ENCODE data around the gene LNP1. TPM values are rescaled to one million over a fixed set of nuclear protein-coding genes. Genes with fewer than 3 reads are reported as not detected.

LNP1 gene
- total RNA-seq, 2 experiments from 2014 or later, result 8.9 to 12.7 TPM

DNA sequence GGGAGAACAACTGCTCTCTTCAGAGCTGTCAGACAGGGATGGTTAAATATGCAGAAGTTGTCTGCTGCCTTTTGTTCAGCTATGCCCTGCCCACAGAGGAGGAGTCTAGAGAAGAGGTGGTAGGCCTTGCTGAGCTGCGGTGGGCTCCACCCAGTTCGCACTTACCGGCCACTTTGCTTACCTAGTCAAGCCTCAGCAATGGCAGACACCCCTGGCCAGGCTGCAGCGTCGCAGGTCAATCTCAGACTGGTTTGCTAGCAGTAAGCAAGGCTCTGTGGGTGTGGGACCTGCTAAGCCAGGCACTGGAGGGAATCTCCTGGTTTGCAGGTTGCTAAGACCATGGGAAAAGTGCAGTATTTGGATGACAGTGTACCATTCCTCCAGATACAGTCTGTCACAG is 78.7 kb downstream of the LNP1 start:
- Histone ChIP-seq H4K20me1 (ENCODE audit: insufficient read depth, low read length) (no peaks in the 10 kb centered on the region), H3K4me1 (ENCODE audit: insufficient read depth, low read length, poor library complexity, severe bottlenecking) (no peaks in the 10 kb centered on the region), H3K36me3 (ENCODE audit: insufficient read depth, low read length) (no peaks in the 10 kb centered on the region), H3K79me2 (ENCODE audit: insufficient read depth, low read depth, low read length) (no peaks in the 10 kb centered on the region), H3K27ac (ENCODE audit: low read depth, low read length, poor library complexity, severe bottlenecking) (no peak overlapping the region), H2AFZ (ENCODE audit: low read length) (no peak overlapping the region), H3K4me3 (ENCODE audit: low read depth, low read length, poor library complexity, severe bottlenecking) (no peak overlapping the region), H3K9me2 (ENCODE audit: insufficient read depth, low read length) (no peaks in the 10 kb centered on the region), H3K9me3 (ENCODE audit: low read length) (no peaks in the 10 kb centered on the region), H3K4me2 (ENCODE audit: low read length) (no peak overlapping the region)
- DNase-seq (ENCODE audit: low spot score), result no peak
- POLR2A ChIA-PET, result interaction anchor here (0.7 kb wide), 1 partner anchor 12 kb away, joined by 3 read pairs; no protein-coding TSS in a partner anchor
- intact Hi-C loops (cut with micrococcal nuclease; ENCODE audit: unreplicated experiment), result no loop called here
- TF ChIP-seq EZH2phosphoT487 (IDR thresholded peaks at IDR 0.05; ENCODE audit: borderline replicate concordance, low read depth, low read length), result no peak
- TF ChIP-seq, protein P1, sequence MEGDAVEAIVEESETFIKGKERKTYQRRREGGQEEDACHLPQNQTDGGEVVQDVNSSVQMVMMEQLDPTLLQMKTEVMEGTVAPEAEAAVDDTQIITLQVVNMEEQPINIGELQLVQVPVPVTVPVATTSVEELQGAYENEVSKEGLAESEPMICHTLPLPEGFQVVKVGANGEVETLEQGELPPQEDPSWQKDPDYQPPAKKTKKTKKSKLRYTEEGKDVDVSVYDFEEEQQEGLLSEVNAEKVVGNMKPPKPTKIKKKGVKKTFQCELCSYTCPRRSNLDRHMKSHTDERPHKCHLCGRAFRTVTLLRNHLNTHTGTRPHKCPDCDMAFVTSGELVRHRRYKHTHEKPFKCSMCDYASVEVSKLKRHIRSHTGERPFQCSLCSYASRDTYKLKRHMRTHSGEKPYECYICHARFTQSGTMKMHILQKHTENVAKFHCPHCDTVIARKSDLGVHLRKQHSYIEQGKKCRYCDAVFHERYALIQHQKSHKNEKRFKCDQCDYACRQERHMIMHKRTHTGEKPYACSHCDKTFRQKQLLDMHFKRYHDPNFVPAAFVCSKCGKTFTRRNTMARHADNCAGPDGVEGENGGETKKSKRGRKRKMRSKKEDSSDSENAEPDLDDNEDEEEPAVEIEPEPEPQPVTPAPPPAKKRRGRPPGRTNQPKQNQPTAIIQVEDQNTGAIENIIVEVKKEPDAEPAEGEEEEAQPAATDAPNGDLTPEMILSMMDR (conservative IDR thresholded peaks at IDR 0.05; ENCODE audit: low read length), result no peak
- CTCF ChIA-PET (ENCODE audit: unreplicated experiment), result no interaction called here
- no TSS peak for BruUV-seq (replicated peaks)

DNA sequence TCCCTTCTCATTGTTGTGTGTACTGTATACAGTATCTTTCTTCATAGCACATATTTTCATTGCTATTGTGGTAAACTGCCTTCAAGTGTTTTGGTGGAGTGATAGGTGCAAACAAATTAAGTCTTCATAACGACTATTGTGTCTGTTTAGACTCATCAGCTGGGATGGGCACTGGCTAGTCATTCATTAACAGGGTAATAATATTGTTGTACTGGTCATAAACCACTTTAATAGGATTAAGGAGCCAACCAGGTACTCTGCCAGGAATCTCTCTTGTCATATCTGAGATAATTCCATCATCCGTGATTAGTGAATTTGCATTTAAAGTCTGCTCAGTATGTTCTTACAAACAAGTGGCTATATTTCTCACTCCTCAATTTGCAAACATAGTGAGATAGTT is 80.8 kb downstream of the LNP1 start:
- no TSS peak for BruUV-seq (replicated peaks)
- Histone ChIP-seq H3K79me2 (ENCODE audit: insufficient read depth, low read depth, low read length) (no peaks in the 10 kb centered on the region), H3K9me3 (ENCODE audit: low read length) (no peaks in the 10 kb centered on the region), H3K9me2 (ENCODE audit: insufficient read depth, low read length) (no peaks in the 10 kb centered on the region), H2AFZ (ENCODE audit: low read length) (no peak overlapping the region), H3K36me3 (ENCODE audit: insufficient read depth, low read length) (no peaks in the 10 kb centered on the region), H3K4me3 (ENCODE audit: low read depth, low read length, poor library complexity, severe bottlenecking) (no peak overlapping the region), H3K4me1 (ENCODE audit: insufficient read depth, low read length, poor library complexity, severe bottlenecking) (no peaks in the 10 kb centered on the region), H3K27ac (ENCODE audit: low read depth, low read length, poor library complexity, severe bottlenecking) (no peak overlapping the region), H3K4me2 (ENCODE audit: low read length) (no peak overlapping the region), H4K20me1 (ENCODE audit: insufficient read depth, low read length) (no peaks in the 10 kb centered on the region)
- ChIA-PET CTCF (ENCODE audit: unreplicated experiment) (no interaction called here), POLR2A (interaction anchor here (1.3 kb wide), 1 partner anchor 78 kb away, joined by 4 read pairs; no protein-coding TSS in a partner anchor)
- DNase-seq (ENCODE audit: low spot score), result no peak
- no peak for TF ChIP-seq EZH2phosphoT487 (IDR thresholded peaks at IDR 0.05; ENCODE audit: borderline replicate concordance, low read depth, low read length)
- TF ChIP-seq, protein P1 (conservative IDR thresholded peaks at IDR 0.05; ENCODE audit: low read length), result no peak
- intact Hi-C loops (cut with micrococcal nuclease; ENCODE audit: unreplicated experiment), result no loop called here

DNA sequence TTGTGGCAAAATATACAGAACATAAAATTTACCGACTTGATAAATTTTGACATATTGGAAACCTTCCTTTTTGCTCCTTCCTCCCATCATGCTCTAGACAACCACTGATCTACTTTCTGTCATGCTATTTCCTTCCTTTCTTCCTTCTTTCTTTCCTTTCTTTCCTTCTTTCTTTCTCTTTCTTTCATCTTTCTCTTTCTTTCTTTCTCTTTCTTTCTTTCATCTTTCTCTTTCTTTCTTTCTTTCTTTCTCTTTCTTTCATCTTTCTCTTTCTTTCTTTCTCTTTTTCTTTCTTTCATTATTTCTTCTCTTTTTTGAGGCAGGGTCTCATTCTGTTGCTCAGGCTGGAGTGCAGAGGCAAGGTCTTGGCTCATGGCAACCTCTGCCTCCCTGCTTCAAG is 82.2 kb downstream of the LNP1 start:
- no peaks in the 10 kb centered on the region for H3K9me3 ChIP-seq (ENCODE audit: low read length)
- ChIA-PET CTCF (ENCODE audit: unreplicated experiment) (no interaction called here), POLR2A (no interaction called here)
- H3K4me2 ChIP-seq (ENCODE audit: low read length), result no peak overlapping the region
- no peak for TF ChIP-seq EZH2phosphoT487 (IDR thresholded peaks at IDR 0.05; ENCODE audit: borderline replicate concordance, low read depth, low read length)
- TF ChIP-seq, protein P1 (conservative IDR thresholded peaks at IDR 0.05; ENCODE audit: low read length), result no peak
- H3K4me1 ChIP-seq (ENCODE audit: insufficient read depth, low read length, poor library complexity, severe bottlenecking), result no peaks in the 10 kb centered on the region
- H3K36me3 ChIP-seq (ENCODE audit: insufficient read depth, low read length), result no peaks in the 10 kb centered on the region
- no peak overlapping the region for H3K4me3 ChIP-seq (ENCODE audit: low read depth, low read length, poor library complexity, severe bottlenecking)
- no peak for DNase-seq (ENCODE audit: low spot score)
- H3K79me2 ChIP-seq (ENCODE audit: insufficient read depth, low read depth, low read length), result no peaks in the 10 kb centered on the region
- no peaks in the 10 kb centered on the region for H3K9me2 ChIP-seq (ENCODE audit: insufficient read depth, low read length)
- H3K27ac ChIP-seq (ENCODE audit: low read depth, low read length, poor library complexity, severe bottlenecking), result no peak overlapping the region
- BruUV-seq (replicated peaks), result no TSS peak
- H2AFZ ChIP-seq (ENCODE audit: low read length), result no peak overlapping the region
- H4K20me1 ChIP-seq (ENCODE audit: insufficient read depth, low read length), result no peaks in the 10 kb centered on the region
- intact Hi-C loops (cut with micrococcal nuclease; ENCODE audit: unreplicated experiment), result no loop called here

All from OCI-LY7 (cell line).